Measurements from ENCODE around the gene SCUBE2.
A peak's percentile ranks its signal among the peaks of the same experiment; 100 is the strongest.

SCUBE2 gene

GRCh38 chr11:9056467-9056866 is 34.9 kb downstream of the SCUBE2 start:
- in situ Hi-C loops (cut with HindIII; ENCODE audit: low pct_ligation_motif_present, low sequenced_read_pairs): no loop called here
- H3K36me3 ChIP-seq (replicated peaks): no peaks in the 10 kb centered on the region
- TF ChIP-seq, protein P1, sequence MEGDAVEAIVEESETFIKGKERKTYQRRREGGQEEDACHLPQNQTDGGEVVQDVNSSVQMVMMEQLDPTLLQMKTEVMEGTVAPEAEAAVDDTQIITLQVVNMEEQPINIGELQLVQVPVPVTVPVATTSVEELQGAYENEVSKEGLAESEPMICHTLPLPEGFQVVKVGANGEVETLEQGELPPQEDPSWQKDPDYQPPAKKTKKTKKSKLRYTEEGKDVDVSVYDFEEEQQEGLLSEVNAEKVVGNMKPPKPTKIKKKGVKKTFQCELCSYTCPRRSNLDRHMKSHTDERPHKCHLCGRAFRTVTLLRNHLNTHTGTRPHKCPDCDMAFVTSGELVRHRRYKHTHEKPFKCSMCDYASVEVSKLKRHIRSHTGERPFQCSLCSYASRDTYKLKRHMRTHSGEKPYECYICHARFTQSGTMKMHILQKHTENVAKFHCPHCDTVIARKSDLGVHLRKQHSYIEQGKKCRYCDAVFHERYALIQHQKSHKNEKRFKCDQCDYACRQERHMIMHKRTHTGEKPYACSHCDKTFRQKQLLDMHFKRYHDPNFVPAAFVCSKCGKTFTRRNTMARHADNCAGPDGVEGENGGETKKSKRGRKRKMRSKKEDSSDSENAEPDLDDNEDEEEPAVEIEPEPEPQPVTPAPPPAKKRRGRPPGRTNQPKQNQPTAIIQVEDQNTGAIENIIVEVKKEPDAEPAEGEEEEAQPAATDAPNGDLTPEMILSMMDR (IDR thresholded peaks at IDR 0.05; ENCODE audit: low read depth, low read length, missing control alignments): no peak
- H3K27ac ChIP-seq: no peak overlapping the region
- DNase-seq: no peak
- H3K4me3 ChIP-seq (ENCODE audit: low read depth, low read length): no peak overlapping the region
- no peaks in the 10 kb centered on the region for H3K27me3 ChIP-seq (replicated peaks)

DNA sequence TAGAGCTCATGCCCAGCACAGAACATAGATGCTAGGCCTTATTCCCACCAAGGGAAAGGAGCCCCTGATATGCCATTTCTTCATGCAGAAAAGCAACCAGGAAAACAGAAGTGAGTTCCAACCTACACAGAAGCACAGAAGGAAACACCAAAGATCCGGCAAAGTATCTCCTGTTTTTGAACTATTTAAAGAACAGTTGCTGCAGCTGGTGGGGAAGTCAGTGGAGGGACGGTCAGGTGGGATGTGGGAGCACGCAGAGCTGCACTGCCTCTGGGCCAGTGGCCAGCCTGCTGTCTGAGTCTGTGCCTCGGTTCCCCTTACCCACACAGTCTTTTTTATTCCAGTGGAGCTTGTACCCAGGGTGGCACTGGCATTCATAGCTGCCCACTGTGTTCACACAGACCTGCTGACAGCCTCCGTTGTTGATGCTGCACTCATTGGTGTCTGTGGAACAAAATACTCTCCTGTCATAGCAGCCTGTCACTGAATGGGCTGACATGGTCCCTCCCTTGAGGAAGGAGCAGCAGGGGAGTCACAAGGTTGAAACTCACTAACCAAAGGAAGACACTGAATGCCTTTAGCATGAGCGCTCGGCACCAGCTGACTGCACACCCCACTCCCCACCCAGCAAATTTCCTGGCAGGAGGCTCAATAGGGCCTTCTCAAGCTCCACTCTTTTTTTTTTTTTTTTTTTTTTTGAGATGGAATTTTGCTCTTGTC is 37.9 kb downstream of the SCUBE2 start:
- TF ChIP-seq, protein P1 (IDR thresholded peaks at IDR 0.05; ENCODE audit: low read depth, low read length, missing control alignments): no peak
- Histone ChIP-seq H3K27ac (no peak overlapping the region), H3K36me3 (replicated peaks) (no peaks in the 10 kb centered on the region), H3K27me3 (replicated peaks) (no peaks in the 10 kb centered on the region), H3K4me3 (ENCODE audit: low read depth, low read length) (no peak overlapping the region)
- DNase-seq: peak; percentile 29
- in situ Hi-C loops (cut with HindIII; ENCODE audit: low pct_ligation_motif_present, low sequenced_read_pairs): no loop called here

DNA sequence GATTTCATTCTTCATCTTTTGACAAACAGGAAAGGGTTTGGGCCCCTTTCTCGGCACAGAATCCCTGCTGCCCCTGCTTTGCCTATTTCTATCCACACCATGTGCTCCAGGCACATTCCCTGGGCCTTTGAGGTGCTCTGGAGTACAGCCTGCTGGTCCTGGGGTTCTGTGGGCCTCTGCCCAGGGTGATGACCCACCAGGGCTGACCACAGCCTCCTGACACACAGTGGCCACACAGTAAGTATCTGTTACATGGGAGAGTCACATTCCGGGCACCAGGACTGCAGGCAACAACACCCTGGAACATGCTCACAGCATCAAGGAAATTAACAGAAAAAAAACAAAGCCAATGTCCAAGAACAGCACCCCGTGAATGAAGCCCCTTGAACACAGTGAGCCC is 39.1 kb downstream of the SCUBE2 start:
- H3K27ac ChIP-seq: no peak overlapping the region
- DNase-seq: no peak
- TF ChIP-seq, protein P1 (IDR thresholded peaks at IDR 0.05; ENCODE audit: low read depth, low read length, missing control alignments): no peak
- H3K36me3 ChIP-seq (replicated peaks): no peaks in the 10 kb centered on the region
- no peak overlapping the region for H3K4me3 ChIP-seq (ENCODE audit: low read depth, low read length)
- no peaks in the 10 kb centered on the region for H3K27me3 ChIP-seq (replicated peaks)
- in situ Hi-C loops (cut with HindIII; ENCODE audit: low pct_ligation_motif_present, low sequenced_read_pairs): no loop called here

GRCh38 chr11:9049959-9050358 is 41.4 kb downstream of the SCUBE2 start:
- in situ Hi-C loops (cut with HindIII; ENCODE audit: low pct_ligation_motif_present, low sequenced_read_pairs): no loop called here
- Histone ChIP-seq H3K27ac (no peak overlapping the region), H3K4me3 (ENCODE audit: low read depth, low read length) (no peak overlapping the region), H3K27me3 (replicated peaks) (no peaks in the 10 kb centered on the region), H3K36me3 (replicated peaks) (no peaks in the 10 kb centered on the region)
- DNase-seq: no peak
- TF ChIP-seq, protein P1 (IDR thresholded peaks at IDR 0.05; ENCODE audit: low read depth, low read length, missing control alignments): no peak

- Histone ChIP-seq H3K27ac (no peak overlapping the region), H3K4me3 (ENCODE audit: low read depth, low read length) (no peak overlapping the region), H3K27me3 (replicated peaks) (no peaks in the 10 kb centered on the region), H3K36me3 (replicated peaks) (no peaks in the 10 kb centered on the region)
- in situ Hi-C loops (cut with HindIII; ENCODE audit: low pct_ligation_motif_present, low sequenced_read_pairs): no loop called here
- DNase-seq: no peak
- TF ChIP-seq, protein P1 (IDR thresholded peaks at IDR 0.05; ENCODE audit: low read depth, low read length, missing control alignments): no peak
These were observed 43.4 kb downstream of the SCUBE2 start for GRCh38 chr11:9047964-9048523.
